Neuronal stem cell (in vitro differentiated cells): ENCODE data around the gene CXCL5.

Experiments used
- DNase-seq: peaks from one replicate; pipeline ENCODE4 v3.0.0-alpha.2; 2013; ENCODE audit warnings: low spot score
- H2AFZ ChIP-seq: one replicate; pipeline ENCODE4 v1.6.1; 2013; ENCODE audit warnings: mild to moderate bottlenecking, low read length, inconsistent platforms
- H2AK5ac ChIP-seq: 2 replicates; pipeline ENCODE4 v1.6.1; 2013; ENCODE audit warnings: low read depth, mild to moderate bottlenecking, inconsistent platforms, low read length, moderate library complexity, mixed read lengths
- H2BK120ac ChIP-seq: 2 replicates; pipeline ENCODE4 v1.6.1; 2013; ENCODE audit warnings: low read depth, mild to moderate bottlenecking, inconsistent platforms, low read length, moderate library complexity, mixed read lengths
- H2BK12ac ChIP-seq: one replicate; pipeline ENCODE4 v1.6.1; 2013; ENCODE audit warnings: low read length, inconsistent platforms
- H2BK15ac ChIP-seq: 2 replicates; pipeline ENCODE4 v1.6.1; 2013; ENCODE audit warnings: mild to moderate bottlenecking, low read length, inconsistent platforms, mixed read lengths
- H2BK5ac ChIP-seq: one replicate; pipeline ENCODE4 v1.6.1; 2013; ENCODE audit warnings: inconsistent platforms, mild to moderate bottlenecking, low read length, moderate library complexity
- H3K14ac ChIP-seq: one replicate; pipeline ENCODE4 v1.6.1; 2013; ENCODE audit warnings: low read length, inconsistent platforms
- H3K18ac ChIP-seq: 2 replicates; pipeline ENCODE4 v1.6.1; 2013; ENCODE audit warnings: low read length, inconsistent platforms
- H3K23ac ChIP-seq: 2 replicates; pipeline ENCODE4 v1.6.1; 2013; ENCODE audit warnings: low read depth, mild to moderate bottlenecking, mixed read lengths, low read length, inconsistent platforms; ENCODE audit not compliant: poor library complexity
- H3K27ac ChIP-seq: replicated peaks from 3 replicates; pipeline ENCODE4 v1.5.1; 2013; ENCODE audit warnings: low read length, inconsistent platforms
- H3K27me3 ChIP-seq, 3 experiments: 2 replicates each; pipeline ENCODE4 v1.6.1; 2013; ENCODE audit warnings: low read length in 3 of 3, mild to moderate bottlenecking in 2 of 3, inconsistent platforms in 1 of 3, low read depth in 1 of 3, mixed read lengths in 1 of 3, moderate library complexity in 1 of 3; ENCODE audit not compliant: control insufficient read depth in 3 of 3, insufficient read depth in 3 of 3
- H3K36me3 ChIP-seq, 2 donors: replicated peaks in 1 of 2; 2 replicates each; pipeline ENCODE4 v1.6.1; 2013; ENCODE audit warnings: low read length in 2 of 2; ENCODE audit not compliant: control insufficient read depth in 2 of 2, insufficient read depth in 2 of 2
- H3K4ac ChIP-seq: 2 replicates; pipeline ENCODE4 v1.6.1; 2013; ENCODE audit warnings: inconsistent platforms, mild to moderate bottlenecking, low read length, moderate library complexity
- H3K4me1 ChIP-seq, 2 donors: 1 replicate in 1 of 2; 2 replicates in 1 of 2; pipeline ENCODE4 v1.6.1; 2013; ENCODE audit warnings: low read length in 2 of 2, low read depth in 1 of 2; ENCODE audit not compliant: control insufficient read depth in 2 of 2, insufficient read depth in 1 of 2
- H3K4me2 ChIP-seq: one replicate; pipeline ENCODE4 v1.6.1; 2013; ENCODE audit warnings: mild to moderate bottlenecking, low read length, inconsistent platforms; ENCODE audit not compliant: insufficient read depth, poor library complexity, severe bottlenecking
- H3K4me3 ChIP-seq, 2 donors: 2 replicates each; pipeline ENCODE4 v1.5.1; 2013; ENCODE audit warnings: low read length in 2 of 2, mild to moderate bottlenecking in 2 of 2, inconsistent platforms in 1 of 2, moderate library complexity in 1 of 2
- H3K79me1 ChIP-seq: one replicate; pipeline ENCODE4 v1.6.1; 2013; ENCODE audit warnings: low read depth, mild to moderate bottlenecking, inconsistent platforms, low read length, moderate library complexity
- H3K9ac ChIP-seq: one replicate; pipeline ENCODE4 v1.6.1; 2013; ENCODE audit warnings: mild to moderate bottlenecking, low read depth, low read length, inconsistent platforms; ENCODE audit not compliant: poor library complexity
- H3K9me3 ChIP-seq, 2 donors: replicated peaks in 1 of 2; 2 replicates each; pipeline versions ENCODE3 to v1.6.1; 2013; ENCODE audit warnings: low read length in 2 of 2, mild to moderate bottlenecking in 2 of 2, inconsistent platforms in 1 of 2, low read depth in 1 of 2, mixed read lengths in 1 of 2, moderate library complexity in 1 of 2; ENCODE audit not compliant: control insufficient read depth in 2 of 2, insufficient read depth in 1 of 2
- H4K8ac ChIP-seq: one replicate; pipeline ENCODE4 v1.6.1; 2013; ENCODE audit warnings: low read depth, mild to moderate bottlenecking, inconsistent platforms, low read length, moderate library complexity
- H4K91ac ChIP-seq: one replicate; pipeline ENCODE4 v1.6.1; 2013; ENCODE audit warnings: low read length, low read depth, mild to moderate bottlenecking, inconsistent platforms; ENCODE audit not compliant: poor library complexity
- WGBS, 2 donors: extraction: QIAGEN DNeasy Blood & Tissue Kit; methylation state at CpG; one replicate each; pipeline ENCODE4 v1.1.7; 2013; ENCODE audit warnings: missing lambda C conversion rate in 2 of 2, mixed read lengths in 1 of 2; ENCODE audit not compliant: insufficient read length in 2 of 2, insufficient replicate concordance in 1 of 2; ENCODE audit errors: extremely low coverage in 2 of 2; 5-methylcytosine and 5-hydroxymethylcytosine counted together

CXCL5 gene

DNA sequence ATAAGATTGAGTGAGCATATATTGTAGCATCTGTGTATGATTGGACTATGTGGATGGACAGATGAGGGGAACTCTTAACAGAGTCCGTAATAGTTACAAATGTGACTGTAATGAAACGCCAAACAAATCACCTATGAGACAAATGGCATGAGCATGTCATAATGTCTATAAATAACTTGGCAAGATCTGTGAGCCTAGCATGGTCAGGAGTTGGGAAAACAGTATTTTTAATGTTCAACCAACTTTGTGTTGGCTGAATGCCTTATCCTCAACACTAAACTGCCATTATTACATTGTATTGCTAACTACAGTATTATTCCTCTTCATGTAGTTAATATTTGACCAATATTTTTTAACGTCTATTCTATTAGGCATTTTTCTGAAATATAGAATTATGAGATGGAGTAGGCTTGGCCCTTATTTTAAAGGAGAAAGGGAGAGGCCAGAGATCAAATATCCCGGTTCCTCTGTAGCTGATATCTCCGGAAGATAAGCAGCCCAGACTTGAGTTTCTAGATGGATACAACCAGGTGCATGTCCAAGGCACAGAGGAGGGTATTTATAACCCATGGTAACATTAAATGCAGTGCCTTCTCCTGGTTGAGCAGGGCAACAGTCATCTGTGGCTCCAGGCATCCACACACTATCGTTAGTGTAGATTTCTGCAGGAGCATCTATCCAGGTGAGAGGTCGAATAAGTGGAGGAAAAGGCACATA lies 49.3 kb downstream of the CXCL5 start:
- Histone ChIP-seq H2BK120ac (no peak overlapping the region), H3K9me3 (peaks cover 0 to 1% of the 10 kb centered on the region in 2 donors), H3K4ac (no peak overlapping the region), H4K91ac (no peak overlapping the region), H2BK12ac (no peak overlapping the region), H2BK5ac (no peak overlapping the region), H2AFZ (no peak overlapping the region), H3K36me3 (no peaks in the 10 kb centered on the region), H2AK5ac (no peak overlapping the region), H3K27me3 (peaks cover 0 to 6% (median 0%) of the 10 kb centered on the region in 3 experiments), H4K8ac (no peak overlapping the region), H3K4me2 (no peak overlapping the region), H3K23ac (no peak overlapping the region), H3K4me3 (no peak overlapping the region), H3K14ac (no peak overlapping the region), H3K18ac (no peak overlapping the region), H3K4me1 (peaks cover 0 to 4% of the 10 kb centered on the region in 2 donors), H2BK15ac (no peak overlapping the region), H3K27ac (no peak overlapping the region), H3K9ac (no peak overlapping the region), H3K79me1 (no peaks in the 10 kb centered on the region)
- WGBS, 2 donors, result no CpG with 5 or more reads among the region's 7 CpGs
- DNase-seq, result no peak

- Histone ChIP-seq H3K14ac (no peak overlapping the region), H2BK5ac (no peak overlapping the region), H3K36me3 (no peaks in the 10 kb centered on the region), H2AFZ (no peak overlapping the region), H2AK5ac (no peak overlapping the region), H3K4me3 (no peak overlapping the region), H3K27ac (no peak overlapping the region), H4K8ac (no peak overlapping the region), H3K9ac (no peak overlapping the region), H2BK15ac (no peak overlapping the region), H3K4ac (no peak overlapping the region), H3K9me3 (peaks cover 0 to 1% of the 10 kb centered on the region in 2 donors), H3K18ac (no peak overlapping the region), H3K4me2 (no peak overlapping the region), H2BK12ac (no peak overlapping the region), H4K91ac (no peak overlapping the region), H3K79me1 (no peaks in the 10 kb centered on the region), H2BK120ac (no peak overlapping the region), H3K27me3 (peaks cover 0 to 10% (median 0%) of the 10 kb centered on the region in 3 experiments), H3K23ac (no peak overlapping the region), H3K4me1 (peaks cover 0 to 10% of the 10 kb centered on the region in 2 donors)
- DNase-seq, result no peak
- WGBS, 2 donors, result no CpG with 5 or more reads among the region's 1 CpG
Observed at GRCh38 chr4:73948291-73948690, 50.2 kb downstream of the CXCL5 start.

GRCh38 chr4:73947239-73947985 lies 51.1 kb downstream of the CXCL5 start:
- Histone ChIP-seq H3K27ac (no peak overlapping the region), H3K36me3 (no peaks in the 10 kb centered on the region), H3K9me3 (peaks cover 0 to 1% of the 10 kb centered on the region in 2 donors), H3K14ac (no peak overlapping the region), H3K18ac (no peak overlapping the region), H4K8ac (no peak overlapping the region), H3K9ac (no peak overlapping the region), H2BK5ac (no peak overlapping the region), H2AK5ac (no peak overlapping the region), H3K79me1 (no peaks in the 10 kb centered on the region), H4K91ac (no peak overlapping the region), H3K27me3 (peaks cover 0 to 10% (median 0%) of the 10 kb centered on the region in 3 experiments), H2BK15ac (no peak overlapping the region), H3K4me3 (no peak overlapping the region), H3K4ac (no peak overlapping the region), H3K4me2 (no peak overlapping the region), H2AFZ (no peak overlapping the region), H3K4me1 (peaks cover 0 to 11% of the 10 kb centered on the region in 2 donors), H3K23ac (no peak overlapping the region), H2BK120ac (no peak overlapping the region), H2BK12ac (no peak overlapping the region)
- no peak for DNase-seq
- WGBS, 2 donors, result no CpG with 5 or more reads among the region's 3 CpGs
